NCI-H1417 treated with DMSO at 0.1 percent for 48 hours (cell line): ENCODE measurements around the gene MBD2.
A peak's percentile ranks its signal among the peaks of the same experiment; 100 is the strongest.
"Not testable (repeated sequence)": the region's sequence is repeated elsewhere in the genome, so short reads cannot be mapped to it uniquely, and the experiment has no call there.

Source experiments
- DNase-seq: peaks from one replicate; lab custom pipeline; 2025; lab: John Stamatoyannopoulos, UW

Gene MBD2

DNA sequence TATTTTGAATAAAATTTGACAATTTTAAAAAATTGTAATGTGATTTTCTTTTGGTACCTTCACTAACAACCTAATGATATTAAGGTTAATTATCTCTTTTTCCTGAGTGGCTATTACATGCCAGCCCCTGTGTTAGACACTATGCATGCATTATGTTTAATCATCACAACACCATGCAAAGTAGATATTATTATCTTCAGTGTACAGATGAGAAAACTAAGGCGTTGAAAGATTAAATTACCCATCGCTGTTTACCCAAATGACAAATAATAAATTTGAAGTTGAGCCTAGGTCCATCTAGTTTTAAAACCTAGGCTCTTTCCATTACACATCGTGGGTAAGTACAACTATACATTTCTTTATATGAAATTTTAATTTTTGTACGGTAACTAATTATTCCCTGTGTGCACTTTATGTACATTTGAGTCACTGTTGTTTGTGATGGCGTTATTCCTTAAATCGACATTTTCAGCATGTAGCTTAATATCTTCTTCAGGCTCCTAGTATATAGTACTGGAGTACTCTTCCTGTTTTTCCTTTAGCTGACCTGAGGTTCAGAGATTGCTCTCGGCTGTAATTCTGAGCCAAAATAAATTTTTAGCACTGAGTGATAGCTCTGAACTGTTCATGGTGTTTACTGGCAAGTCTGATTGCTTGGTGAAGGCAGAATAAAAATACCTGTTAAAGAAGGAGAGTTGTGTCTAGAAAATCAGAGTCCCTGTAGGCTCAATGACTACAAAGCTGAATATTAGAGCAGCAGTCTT is 13.9 kb upstream of the MBD2 start:
- no peak for DNase-seq

DNA sequence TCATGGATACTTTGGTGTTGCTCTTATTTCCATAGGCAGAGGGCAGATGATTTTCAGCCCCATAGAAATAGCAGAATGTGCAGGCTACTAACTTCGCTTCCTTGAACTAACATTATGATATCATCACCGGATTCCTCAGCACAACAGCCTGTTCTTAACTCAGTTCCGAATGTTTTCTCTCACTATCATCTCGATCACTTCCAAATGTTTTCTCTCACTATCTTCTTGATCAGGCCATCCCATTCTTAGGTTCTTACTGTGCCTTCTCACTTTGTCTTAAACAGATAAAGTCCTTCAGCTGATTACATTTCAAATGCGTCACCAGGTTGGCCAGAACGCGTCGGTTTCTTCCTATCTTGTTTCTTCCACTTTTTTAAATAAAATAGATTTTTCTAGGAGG is 11.4 kb upstream of the MBD2 start:
- no peak for DNase-seq

GRCh38 chr18:54233747-54234146 is 9.3 kb upstream of the MBD2 start:
- DNase-seq: no peak

- DNase-seq: no peak
Measured at GRCh38 chr18:54233228-54233625, 8.8 kb upstream of the MBD2 start.

GRCh38 chr18:54232485-54233227 is 8.2 kb upstream of the MBD2 start:
- DNase-seq: no peak

GRCh38 chr18:54229421-54230059 is 5.1 kb upstream of the MBD2 start:
- no peak for DNase-seq

GRCh38 chr18:54228364-54228763 is 3.9 kb upstream of the MBD2 start:
- no peak for DNase-seq

DNA sequence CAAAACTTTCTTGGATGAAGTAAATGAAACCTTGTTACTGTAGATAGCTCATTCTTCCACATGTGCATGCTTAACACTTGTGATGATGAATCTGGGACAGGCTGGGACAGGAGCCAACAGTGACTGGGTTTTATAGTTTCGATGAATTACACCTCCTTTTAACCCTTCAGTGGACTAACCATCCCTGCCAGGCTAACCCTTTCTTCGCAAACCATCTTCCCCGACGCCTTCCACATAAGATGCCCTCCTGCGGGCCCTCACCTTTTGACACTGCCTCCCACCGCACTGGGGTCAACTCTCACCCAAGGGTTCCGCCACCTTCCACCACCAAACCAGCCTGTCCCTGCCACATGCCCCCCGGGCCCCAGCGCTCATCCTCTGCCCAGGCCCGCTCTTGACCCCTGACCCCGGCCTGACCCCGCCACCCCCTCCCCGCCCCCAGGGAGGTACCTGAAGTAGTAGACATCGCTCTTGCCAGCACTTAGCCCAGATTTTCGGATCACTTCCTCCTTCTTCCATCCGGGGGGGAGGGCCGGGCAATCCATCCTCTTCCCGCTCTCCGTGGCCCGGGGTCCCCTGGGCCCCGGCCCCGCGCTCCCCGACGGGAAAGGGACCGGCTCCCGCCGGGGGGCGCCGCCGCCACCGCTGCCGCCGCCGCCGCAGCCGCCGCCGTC is 764 bp downstream of the MBD2 start:
- peak; percentile 35 for DNase-seq

- DNase-seq: peak; percentile 35
Measured at GRCh38 chr18:54222922-54223567, 1.4 kb downstream of the MBD2 start.

DNA sequence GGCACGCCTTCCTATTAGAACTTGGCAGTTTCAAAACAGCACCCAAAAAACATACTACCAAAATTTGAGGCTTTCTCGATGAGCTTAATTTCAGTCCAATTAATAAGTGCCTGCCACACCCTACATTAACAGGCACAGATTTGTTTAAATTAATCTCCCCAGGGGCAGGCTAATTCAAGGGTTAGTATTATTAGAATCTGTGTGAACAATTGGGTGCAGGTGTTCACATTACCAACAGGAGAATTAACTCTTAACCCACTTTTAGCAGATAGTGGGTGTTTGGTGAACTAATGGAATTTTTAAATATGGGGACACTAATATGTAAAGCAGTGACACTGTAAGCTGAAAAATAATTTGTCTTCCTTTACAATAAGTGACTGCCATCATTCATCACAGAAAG is 4.1 kb downstream of the MBD2 start:
- DNase-seq: peak; percentile 11

- DNase-seq: not testable (repeated sequence)
Measured at GRCh38 chr18:54218803-54219202, 5.7 kb downstream of the MBD2 start.

GRCh38 chr18:54218299-54218698 is 6.2 kb downstream of the MBD2 start:
- no peak for DNase-seq

GRCh38 chr18:54217624-54218023 is 6.8 kb downstream of the MBD2 start:
- no peak for DNase-seq

DNA sequence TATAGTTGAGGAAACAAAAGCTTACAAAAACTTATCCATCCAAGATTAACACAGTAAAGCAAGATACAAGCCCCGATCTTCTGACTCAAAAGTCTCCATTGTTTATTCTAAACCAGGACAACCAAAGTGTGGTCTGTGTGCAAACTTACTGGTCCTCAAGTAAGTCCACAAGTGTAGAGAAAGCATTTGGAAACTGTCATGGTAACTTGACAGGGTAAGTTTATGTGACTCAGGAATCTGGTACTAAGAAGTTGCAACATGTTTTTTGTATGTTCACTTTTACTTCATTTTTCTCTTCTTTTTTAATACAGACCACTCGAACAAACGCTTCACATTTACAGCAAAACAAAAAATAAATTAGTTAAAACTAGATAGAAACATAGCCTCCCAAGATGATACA is 9.4 kb downstream of the MBD2 start:
- no peak for DNase-seq

DNA sequence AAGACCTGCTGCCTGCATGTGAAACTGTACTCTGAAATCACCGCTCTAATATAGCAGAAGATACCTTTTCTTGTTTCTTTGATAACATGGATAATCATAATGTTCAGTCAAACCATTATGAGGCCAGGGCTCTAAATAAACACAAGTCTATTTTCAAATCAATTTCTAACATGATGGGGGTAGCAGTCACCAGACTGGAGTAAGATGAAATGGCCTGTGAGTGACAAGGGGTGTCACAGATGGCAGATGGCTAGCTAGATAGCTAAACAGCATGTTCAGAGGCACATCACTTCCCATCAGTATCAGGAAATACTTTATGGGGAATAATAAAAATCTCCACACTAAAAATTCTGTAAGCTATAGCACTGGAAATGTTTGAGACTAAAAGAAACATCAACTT is 14.0 kb downstream of the MBD2 start:
- DNase-seq: peak; percentile 8

GRCh38 chr18:54209471-54210180 is 14.8 kb downstream of the MBD2 start:
- no peak for DNase-seq

DNA sequence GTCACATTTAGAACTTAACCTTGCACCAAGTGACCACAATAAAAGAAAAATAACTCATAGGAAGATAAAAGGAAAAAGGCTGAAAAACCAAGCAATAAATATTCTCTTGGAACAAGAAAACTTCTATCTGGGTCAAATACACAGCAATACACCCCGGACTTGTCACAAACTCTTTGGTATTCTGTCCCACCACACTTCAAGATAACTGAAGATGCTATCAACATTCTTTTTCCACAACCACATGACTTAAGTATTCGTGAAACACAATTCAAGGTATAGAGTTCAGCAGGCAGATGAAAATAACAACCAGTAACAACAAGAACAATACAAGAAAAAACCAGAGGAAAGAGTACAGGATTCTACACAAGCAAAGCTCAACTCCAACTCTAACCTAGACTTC is 18.0 kb downstream of the MBD2 start:
- no peak for DNase-seq

- DNase-seq: no peak
Measured at GRCh38 chr18:54205959-54206358, 18.5 kb downstream of the MBD2 start.

DNA sequence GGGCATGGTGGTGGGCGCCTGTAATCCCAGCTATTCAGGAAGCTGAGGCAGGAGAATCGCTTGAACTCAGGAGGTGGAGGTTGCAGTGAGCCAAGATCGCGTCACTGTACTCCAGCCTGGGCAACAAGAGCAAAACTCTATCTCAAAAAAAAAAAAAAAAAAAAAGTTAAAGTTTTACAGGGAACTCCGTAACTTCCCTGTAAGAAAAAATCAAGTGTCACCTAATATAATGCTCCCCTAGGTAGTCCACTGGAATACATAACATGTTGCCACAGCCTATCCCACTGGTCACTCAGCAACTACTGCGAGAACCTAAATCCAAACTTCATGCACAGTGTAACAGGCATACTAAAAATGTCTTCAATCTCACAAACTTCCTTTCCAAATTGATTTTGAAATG is 19.0 kb downstream of the MBD2 start:
- DNase-seq: not testable (repeated sequence)

GRCh38 chr18:54204883-54205282 is 19.6 kb downstream of the MBD2 start:
- DNase-seq: no peak

DNA sequence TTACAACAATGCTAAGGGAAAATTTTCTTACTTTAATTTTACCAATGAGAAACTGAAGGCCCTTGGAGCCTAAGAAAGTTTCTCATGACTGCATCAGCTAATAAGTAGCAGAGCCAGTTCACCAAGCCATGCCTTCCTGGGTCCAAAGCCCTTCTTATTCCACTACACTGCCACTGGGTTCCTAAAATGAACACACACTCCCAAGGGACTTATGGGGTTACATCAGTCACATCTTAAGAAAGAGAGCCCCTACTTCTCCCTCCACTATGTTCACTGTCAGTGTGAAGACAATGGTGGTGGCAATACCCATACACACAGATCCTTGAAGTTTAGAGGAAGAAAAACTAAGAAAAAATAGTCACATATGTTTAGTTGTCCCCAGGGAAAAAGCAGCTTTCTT is 20.6 kb downstream of the MBD2 start:
- DNase-seq: no peak
